ENCODE measurements around the gene SRSF9. TPM values are rescaled to one million over a fixed set of nuclear protein-coding genes. Genes with fewer than 3 reads are reported as not detected.
"Not testable (repeated sequence)": the region's sequence is repeated elsewhere in the genome, so short reads cannot be mapped to it uniquely, and the experiment has no call there.

The SRSF9 gene
- total RNA-seq, 8 experiments from 2014 or later: 98.3 to 197 (median 118) TPM

GRCh38 chr12:120495186-120495730 lies 25.7 kb upstream of the SRSF9 start:
- peak in 7 of 8 experiments; percentile 1 to 12 (median 3) for ATAC-seq (replicated peaks in 6 of 8)
- Histone ChIP-seq H3K4me1 (replicated peaks in 1 of 2) (peaks cover 4 to 19% of the 10 kb centered on the region in 2 donors), H3K4me3 (peak overlapping the region; percentile 56 to 91 (median 78)), H3K27ac (peak overlapping the region in 1 of 2 donors; percentile 35)
- WGBS, 10 experiments: 0 to 36% (median 14%) methylated on average over 2 to 12 of the region's 17 CpGs; no CpG with 5 or more reads in 4 of the 10 experiments
- in situ Hi-C loops (cut with MboI; ENCODE audit: low pct_unique_long_range_greater_than_20kb in 2 of 9, low sequenced_read_pairs in 9 of 9, unreplicated experiment in 9 of 9): no loop called here

- WGBS, 10 experiments: 60 to 100% (median 100%) methylated on average over 1 to 2 of the region's 2 CpGs; no CpG with 5 or more reads in 5 of the 10 experiments
- H3K4me1 ChIP-seq (replicated peaks in 1 of 2): peaks cover 3 to 6% of the 10 kb centered on the region in 2 donors
- ATAC-seq (replicated peaks in 6 of 8): no peak
- no peak overlapping the region for H3K4me3 ChIP-seq
- in situ Hi-C loops (cut with MboI; ENCODE audit: low pct_unique_long_range_greater_than_20kb in 2 of 9, low sequenced_read_pairs in 9 of 9, unreplicated experiment in 9 of 9): no loop called here
- no peak overlapping the region for H3K27ac ChIP-seq
Observed at GRCh38 chr12:120490833-120491512, 21.4 kb upstream of the SRSF9 start.

- in situ Hi-C loops (cut with MboI; ENCODE audit: low pct_unique_long_range_greater_than_20kb in 2 of 9, low sequenced_read_pairs in 9 of 9, unreplicated experiment in 9 of 9): no loop called here
- Histone ChIP-seq H3K27ac (no peak overlapping the region), H3K4me3 (no peak overlapping the region), H3K4me1 (replicated peaks in 1 of 2) (peaks cover 3 to 6% of the 10 kb centered on the region in 2 donors)
- WGBS, 10 experiments: 80 to 100% (median 89%) methylated on average over 1 to 5 of the region's 5 CpGs; no CpG with 5 or more reads in 5 of the 10 experiments
- peak in 2 of 8 experiments; percentile 82 to 85 for ATAC-seq (replicated peaks in 6 of 8)
Observed at GRCh38 chr12:120490325-120490724, 20.8 kb upstream of the SRSF9 start.

- no peak overlapping the region for H3K27ac ChIP-seq
- in situ Hi-C loops (cut with MboI; ENCODE audit: low pct_unique_long_range_greater_than_20kb in 2 of 9, low sequenced_read_pairs in 9 of 9, unreplicated experiment in 9 of 9): no loop called here
- ATAC-seq (replicated peaks in 6 of 8): peak in 3 of 8 experiments; percentile 64 to 71 (median 70)
- H3K4me1 ChIP-seq (replicated peaks in 1 of 2): peaks cover 0 to 3% of the 10 kb centered on the region in 2 donors
- H3K4me3 ChIP-seq: no peak overlapping the region
- 53 to 100% (median 77%) methylated on average over 1 to 4 of the region's 4 CpGs; no CpG with 5 or more reads in 4 of the 10 experiments for WGBS, 10 experiments
Observed at GRCh38 chr12:120489018-120489417, 19.5 kb upstream of the SRSF9 start.

- ATAC-seq (replicated peaks in 6 of 8): no peak
- H3K27ac ChIP-seq: peak overlapping the region in 1 of 2 donors; percentile 11
- WGBS, 10 experiments: 77 to 100% (median 95%) methylated on average over 1 to 3 of the region's 5 CpGs; no CpG with 5 or more reads in 3 of the 10 experiments
- in situ Hi-C loops (cut with MboI; ENCODE audit: low pct_unique_long_range_greater_than_20kb in 2 of 9, low sequenced_read_pairs in 9 of 9, unreplicated experiment in 9 of 9): no loop called here
- H3K4me3 ChIP-seq: no peak overlapping the region
- H3K4me1 ChIP-seq (replicated peaks in 1 of 2): peaks cover 0 to 3% of the 10 kb centered on the region in 2 donors
Observed at GRCh38 chr12:120488057-120488640, 18.6 kb upstream of the SRSF9 start.

- peak in 2 of 8 experiments; percentile 25 to 27 for ATAC-seq (replicated peaks in 6 of 8)
- H3K27ac ChIP-seq; H3K4me1 ChIP-seq (replicated peaks in 1 of 2); H3K4me3 ChIP-seq; in situ Hi-C loops (cut with MboI; ENCODE audit: low pct_unique_long_range_greater_than_20kb in 2 of 9, low sequenced_read_pairs in 9 of 9, unreplicated experiment in 9 of 9): not testable (repeated sequence)
- WGBS, 10 experiments: 50 to 100% (median 71%) methylated on average over 3 to 6 of the region's 7 CpGs; no CpG with 5 or more reads in 5 of the 10 experiments
Observed at GRCh38 chr12:120487552-120487951, 18.0 kb upstream of the SRSF9 start.

GRCh38 chr12:120485961-120486881 lies 16.7 kb upstream of the SRSF9 start:
- in situ Hi-C loops (cut with MboI; ENCODE audit: low pct_unique_long_range_greater_than_20kb in 2 of 9, low sequenced_read_pairs in 9 of 9, unreplicated experiment in 9 of 9): no loop called here
- peaks cover 0 to 3% of the 10 kb centered on the region in 2 donors for H3K4me1 ChIP-seq (replicated peaks in 1 of 2)
- H3K27ac ChIP-seq: no peak overlapping the region
- ATAC-seq (replicated peaks in 6 of 8): no peak
- no peak overlapping the region for H3K4me3 ChIP-seq
- WGBS, 10 experiments: 59 to 100% (median 74%) methylated on average over 1 to 5 of the region's 7 CpGs

GRCh38 chr12:120483621-120484020 lies 14.1 kb upstream of the SRSF9 start:
- in situ Hi-C loops (cut with MboI; ENCODE audit: low pct_unique_long_range_greater_than_20kb in 2 of 9, low sequenced_read_pairs in 9 of 9, unreplicated experiment in 9 of 9): no loop called here
- Histone ChIP-seq H3K4me1 (replicated peaks in 1 of 2) (peaks cover 0 to 3% of the 10 kb centered on the region in 2 donors), H3K27ac (no peak overlapping the region), H3K4me3 (no peak overlapping the region)
- no peak for ATAC-seq (replicated peaks in 6 of 8)
- 100% methylated on average over 1 of the region's 1 CpG; no CpG with 5 or more reads in 7 of the 10 experiments for WGBS, 10 experiments

- H3K4me3 ChIP-seq: no peak overlapping the region
- no peak overlapping the region for H3K27ac ChIP-seq
- in situ Hi-C loops (cut with MboI; ENCODE audit: low pct_unique_long_range_greater_than_20kb in 2 of 9, low sequenced_read_pairs in 9 of 9, unreplicated experiment in 9 of 9): no loop called here
- WGBS, 10 experiments: 88 to 100% (median 97%) methylated on average over 2 to 9 of the region's 9 CpGs; no CpG with 5 or more reads in 2 of the 10 experiments
- no peak for ATAC-seq (replicated peaks in 6 of 8)
- H3K4me1 ChIP-seq (replicated peaks in 1 of 2): peaks cover 0 to 4% of the 10 kb centered on the region in 2 donors
Observed at GRCh38 chr12:120481022-120481767, 11.6 kb upstream of the SRSF9 start.

- in situ Hi-C loops (cut with MboI; ENCODE audit: low pct_unique_long_range_greater_than_20kb in 2 of 9, low sequenced_read_pairs in 9 of 9, unreplicated experiment in 9 of 9): no loop called here
- H3K27ac ChIP-seq: no peak overlapping the region
- no peak overlapping the region for H3K4me3 ChIP-seq
- peak in 1 of 8 experiments; percentile 42 for ATAC-seq (replicated peaks in 6 of 8)
- 0 to 100% (median 79%) methylated on average over 1 of the region's 1 CpG; no CpG with 5 or more reads in 4 of the 10 experiments for WGBS, 10 experiments
- peaks cover 0 to 4% of the 10 kb centered on the region in 2 donors for H3K4me1 ChIP-seq (replicated peaks in 1 of 2)
Observed at GRCh38 chr12:120480211-120480610, 10.7 kb upstream of the SRSF9 start.

GRCh38 chr12:120479458-120479857 lies 9.9 kb upstream of the SRSF9 start:
- Histone ChIP-seq H3K27ac (no peak overlapping the region), H3K4me3 (no peak overlapping the region), H3K4me1 (replicated peaks in 1 of 2) (peaks cover 0 to 4% of the 10 kb centered on the region in 2 donors)
- 25 to 100% (median 85%) methylated on average over 1 of the region's 1 CpG; no CpG with 5 or more reads in 2 of the 10 experiments for WGBS, 10 experiments
- in situ Hi-C loops (cut with MboI; ENCODE audit: low pct_unique_long_range_greater_than_20kb in 2 of 9, low sequenced_read_pairs in 9 of 9, unreplicated experiment in 9 of 9): no loop called here
- ATAC-seq (replicated peaks in 6 of 8): peak in 1 of 8 experiments; percentile 20

- no peak overlapping the region for H3K27ac ChIP-seq
Observed at GRCh38 chr12:120475643-120476042, 6.1 kb upstream of the SRSF9 start.

More at GRCh38 chr12:120475643-120476042, 6.1 kb upstream of the SRSF9 start:
- Histone ChIP-seq H3K4me1 (replicated peaks in 1 of 2) (peaks cover 2 to 6% of the 10 kb centered on the region in 2 donors), H3K4me3 (no peak overlapping the region)
- WGBS, 10 experiments: 71 to 100% (median 100%) methylated on average over 1 of the region's 1 CpG; no CpG with 5 or more reads in 2 of the 10 experiments
- ATAC-seq (replicated peaks in 6 of 8): no peak
- in situ Hi-C loops (cut with MboI; ENCODE audit: low pct_unique_long_range_greater_than_20kb in 2 of 9, low sequenced_read_pairs in 9 of 9, unreplicated experiment in 9 of 9): no loop called here

All from motor neuron (in vitro differentiated cells).